GM12878 (cell line): ENCODE data around the gene GALNT16. TPM values are rescaled to one million over a fixed set of nuclear protein-coding genes. Genes with fewer than 3 reads are reported as not detected.

Source experiments
- ATAC-seq: fragments of 200-7000 bp; cut with Tn5 transposase; 3 replicates; pipeline ENCODE4 v1.9.1; 2020; ENCODE audit warnings: mild to moderate bottlenecking, moderate library complexity
- BruUV-seq: library from RNA; stranded (reverse); fragments of 400-500 nt; replicated peaks from 2 replicates; lab custom pipeline; 2021; lab: Mats Ljungman, UMichigan
- CTCF ChIA-PET: fragments of 300-600 bp; sonication (Branson Sonifier 250); formaldehyde crosslinking; extraction: SDS; loops from one replicate; lab custom pipeline; 2021; ENCODE audit warnings: inconsistent platforms; lab: Yijun Ruan, JAX
- POLR2A ChIA-PET: fragments of 350-600 bp; formaldehyde crosslinking; extraction: SDS; loops from one replicate; lab custom pipeline; 2021; ENCODE audit warnings: inconsistent platforms; lab: Charles Lee
- RAD21 ChIA-PET: fragments of 300-600 bp; sonication (Branson Sonifier 250); formaldehyde crosslinking; loops from one replicate; lab custom pipeline; 2023; ENCODE audit warnings: antibody characterized with exemption; ENCODE audit not compliant: unreplicated experiment; lab: Charles Lee
- SMC1A ChIA-PET: fragments of 300-600 bp; sonication (Branson Sonifier 250); formaldehyde crosslinking; loops from one replicate; lab custom pipeline; 2023; ENCODE audit not compliant: unreplicated experiment, uncharacterized antibody; lab: Charles Lee
- DNase-seq: peaks from one replicate; pipeline ENCODE4 v3.0.0-alpha.2; 2011; ENCODE audit warnings: low read depth, low spot score
- FAIRE-seq: peaks from 3 replicates; lab custom pipeline; 2011; peaks lifted over from hg19 to GRCh38; lab: Jason Lieb, UNC
- H2AFZ ChIP-seq: 2 replicates; pipeline ENCODE4 v1.6.0; 2011; ENCODE audit warnings: low read depth, low read length, control low read depth; ENCODE audit not compliant: control insufficient read depth
- H3K27ac ChIP-seq: 2 replicates; pipeline ENCODE4 v1.5.1; 2011; ENCODE audit warnings: control low read depth; ENCODE audit not compliant: control insufficient read depth, insufficient read depth
- H3K27me3 ChIP-seq, 2 experiments: replicated peaks in 1 of 2; 2 replicates each; pipeline versions ENCODE4 v1.6.0 to v1.6.1; 2011; ENCODE audit warnings: low read length in 1 of 2; ENCODE audit not compliant: control insufficient read depth in 2 of 2, insufficient read depth in 2 of 2
- H3K36me3 ChIP-seq, 2 experiments: 2 replicates each; pipeline ENCODE4 v1.5.1; 2011; ENCODE audit warnings: low read length in 1 of 2; ENCODE audit not compliant: control insufficient read depth in 2 of 2, insufficient read depth in 2 of 2
- H3K4me1 ChIP-seq: 2 replicates; pipeline ENCODE4 v1.6.1; 2011; ENCODE audit warnings: mild to moderate bottlenecking, low read length, moderate library complexity, mixed read lengths; ENCODE audit not compliant: control insufficient read depth, insufficient read depth
- H3K4me2 ChIP-seq: 2 replicates; pipeline ENCODE4 v1.6.0; 2011; ENCODE audit warnings: control low read depth; ENCODE audit not compliant: control insufficient read depth, insufficient read depth
- H3K4me3 ChIP-seq: fragments of 200-600 bp; sonication (generic); 2 replicates; pipeline ENCODE4 v1.5.1; 2016
- H3K79me2 ChIP-seq: 2 replicates; pipeline ENCODE4 v1.6.0; 2011; ENCODE audit warnings: low read length; ENCODE audit not compliant: control insufficient read depth, insufficient read depth
- H3K9ac ChIP-seq: 2 replicates; pipeline ENCODE4 v1.8.0; 2011; ENCODE audit warnings: low read length, control low read depth, mixed read lengths; ENCODE audit not compliant: control insufficient read depth, insufficient read depth
- H3K9me3 ChIP-seq: replicated peaks from 3 replicates; pipeline ENCODE4 v1.5.1; 2011; ENCODE audit warnings: mild to moderate bottlenecking, low read length; ENCODE audit not compliant: control insufficient read depth, insufficient read depth
- H4K20me1 ChIP-seq: 2 replicates; pipeline ENCODE4 v1.6.0; 2011; ENCODE audit not compliant: control insufficient read depth, insufficient read depth
- ASH2L ChIP-seq: fragments of 300-600, 200-600 bp; sonication (generic); IDR thresholded peaks from 2 replicates; pipeline ENCODE4 v1.6.1; 2017; ENCODE audit warnings: low read depth, mild to moderate bottlenecking, borderline replicate concordance
- HCFC1 ChIP-seq: fragments of 150-350 bp; IDR thresholded peaks from 2 replicates; pipeline ENCODE4 v1.6.1; 2014; ENCODE audit warnings: low read length
- HDGF ChIP-seq: fragments of 450-650 bp; IDR thresholded peaks from 2 replicates; pipeline ENCODE4 v1.6.1; 2016; ENCODE audit warnings: antibody characterized with exemption
- KLF5 ChIP-seq: fragments of 450-650 bp; IDR thresholded peaks from 2 replicates; pipeline ENCODE4 v1.6.1; 2014; ENCODE audit warnings: mild to moderate bottlenecking; ENCODE audit not compliant: partially characterized antibody
- NFXL1 ChIP-seq: fragments of 450-650 bp; IDR thresholded peaks from 2 replicates; pipeline ENCODE4 v1.6.1; 2017; ENCODE audit warnings: antibody characterized with exemption, mild to moderate bottlenecking, borderline replicate concordance
- RFX5 ChIP-seq: IDR thresholded peaks from 2 replicates; pipeline ENCODE4 v1.6.1; 2011; ENCODE audit warnings: low read depth, low read length, improper control_type of control experiment
- RUNX3 ChIP-seq: IDR thresholded peaks from 2 replicates; pipeline ENCODE4 v1.6.1; 2012; ENCODE audit warnings: low read length, inconsistent platforms
- SP1 ChIP-seq: IDR thresholded peaks from one replicate; pipeline ENCODE4 v1.6.1; 2011; ENCODE audit warnings: low read depth, low read length
- SUPT20H ChIP-seq: IDR thresholded peaks from 2 replicates; pipeline ENCODE4 v1.6.1; 2011; ENCODE audit warnings: low read depth, mild to moderate bottlenecking, low read length, moderate library complexity, borderline replicate concordance; ENCODE audit not compliant: control insufficient read depth
- ZNF217 ChIP-seq: fragments of 450-650 bp; IDR thresholded peaks from 2 replicates; pipeline ENCODE4 v1.6.1; 2017; ENCODE audit warnings: antibody characterized with exemption, mild to moderate bottlenecking
- ZZZ3 ChIP-seq: IDR thresholded peaks from 2 replicates; pipeline ENCODE4 v1.6.1; 2011; ENCODE audit warnings: low read depth; ENCODE audit not compliant: control insufficient read depth, insufficient read length
- WGBS: methylation state at CpG from one replicate; pipeline ENCODE4 v1.1.6; 2016; ENCODE audit warnings: low lambda C conversion rate; ENCODE audit not compliant: insufficient replicate concordance, insufficient coverage; ENCODE audit errors: missing lambda C conversion rate; 5-methylcytosine and 5-hydroxymethylcytosine counted together
- in situ Hi-C: fragments of 300-500 bp; cut with MboI; formaldehyde crosslinking; loops from 9 replicates; pipeline ENCODE4 v1.14.3; 2018; ENCODE audit warnings: mixed read lengths
- intact Hi-C: fragments of 100-400 bp; cut with micrococcal nuclease; formaldehyde crosslinking; loops from one replicate; pipeline ENCODE4 v1.14.2; 2022; ENCODE audit not compliant: unreplicated experiment
- polyA plus RNA-seq, 11 experiments: library from polyadenylated mRNA; depleted of rRNA in 4 of 11; unstranded in 6 of 11; stranded (reverse) in 5 of 11; fragments of >200 nt; fragmentation: Nextera tagmentation in 4 of 11; fragmentation: Illumina TruSeq in 1 of 11; extraction: Ambion mirVana in 4 of 11; extraction: Trizol in 1 of 11; gene quantifications; 1 replicate in 1 of 11; 2 replicates in 10 of 11; pipeline versions ENCODE4 v1.2.1 to v1.2.3, GENCODE V29; 2011 to 2016; ENCODE audit warnings: inconsistent platforms in 2 of 11, missing spikeins in 2 of 11, low read depth in 1 of 11
- total RNA-seq, 4 experiments: library from RNA; depleted of rRNA in 3 of 4; stranded (reverse); fragments of >200 nt in 3 of 4; fragmentation: Illumina TruSeq in 1 of 4; extraction: Trizol in 1 of 4; gene quantifications; 2 replicates each; pipeline versions ENCODE4 v1.2.1 to v1.2.3, GENCODE V29; 2013 to 2021
- TF ChIP-seq, protein P1 (sequence below): IDR thresholded peaks from 2 replicates; pipeline ENCODE4 v1.6.1; 2011; ENCODE audit warnings: mild to moderate bottlenecking, low read depth, low read length, moderate library complexity; ENCODE audit not compliant: insufficient replicate concordance
- TF ChIP-seq, protein P2 (sequence below): IDR thresholded peaks from 2 replicates; pipeline ENCODE4 v1.6.1; 2012; ENCODE audit warnings: low read length, inconsistent platforms

The GALNT16 gene
- total and polyA plus RNA-seq, 10 of the 15 experiments (the other 5 are each of a cell fraction or from before 2014, with no cell fraction given), result under 0.01 to 0.08 (median 0.03) TPM; not detected in 3

DNA sequence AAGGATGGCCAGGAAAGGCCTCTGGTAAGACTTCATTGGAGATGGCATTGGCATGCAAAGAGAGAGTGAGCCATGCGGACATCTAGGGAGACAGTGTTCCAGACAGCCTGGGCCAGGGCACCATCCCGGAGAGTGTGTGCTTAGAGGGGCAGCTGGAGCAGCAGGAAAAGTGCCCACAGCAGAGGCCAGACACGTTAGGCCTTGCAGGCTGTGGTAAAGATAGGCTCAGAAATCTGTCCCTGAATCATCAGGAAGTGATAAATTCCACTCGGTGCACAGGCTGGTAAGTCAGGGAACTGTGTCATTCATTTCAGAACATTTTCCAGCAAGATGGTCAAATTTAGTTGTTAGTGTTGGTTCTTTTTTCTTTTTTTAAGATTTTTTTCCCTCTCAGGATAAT, 8.8 kb downstream of the GALNT16 start:
- H3K27ac ChIP-seq, result no peak overlapping the region
- ChIA-PET POLR2A (no interaction called here), CTCF (no interaction called here), SMC1A (interaction anchor here (1.3 kb wide), 1 partner anchor 190 kb away, joined by 3 read pairs; no protein-coding TSS in a partner anchor), RAD21 (no interaction called here)
- H3K36me3 ChIP-seq, result no peaks in the 10 kb centered on the region
- TF ChIP-seq RUNX3 (no peak), SUPT20H (no peak), ASH2L (no peak), NFXL1 (no peak), HDGF (no peak), RFX5 (no peak), KLF5 (no peak), SP1 (no peak), HCFC1 (no peak), ZZZ3 (no peak), ZNF217 (no peak)
- TF ChIP-seq, protein P1, sequence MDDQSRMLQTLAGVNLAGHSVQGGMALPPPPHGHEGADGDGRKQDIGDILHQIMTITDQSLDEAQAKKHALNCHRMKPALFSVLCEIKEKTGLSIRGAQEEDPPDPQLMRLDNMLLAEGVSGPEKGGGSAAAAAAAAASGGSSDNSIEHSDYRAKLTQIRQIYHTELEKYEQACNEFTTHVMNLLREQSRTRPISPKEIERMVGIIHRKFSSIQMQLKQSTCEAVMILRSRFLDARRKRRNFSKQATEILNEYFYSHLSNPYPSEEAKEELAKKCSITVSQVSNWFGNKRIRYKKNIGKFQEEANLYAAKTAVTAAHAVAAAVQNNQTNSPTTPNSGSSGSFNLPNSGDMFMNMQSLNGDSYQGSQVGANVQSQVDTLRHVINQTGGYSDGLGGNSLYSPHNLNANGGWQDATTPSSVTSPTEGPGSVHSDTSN, result no peak
- TF ChIP-seq, protein P2, sequence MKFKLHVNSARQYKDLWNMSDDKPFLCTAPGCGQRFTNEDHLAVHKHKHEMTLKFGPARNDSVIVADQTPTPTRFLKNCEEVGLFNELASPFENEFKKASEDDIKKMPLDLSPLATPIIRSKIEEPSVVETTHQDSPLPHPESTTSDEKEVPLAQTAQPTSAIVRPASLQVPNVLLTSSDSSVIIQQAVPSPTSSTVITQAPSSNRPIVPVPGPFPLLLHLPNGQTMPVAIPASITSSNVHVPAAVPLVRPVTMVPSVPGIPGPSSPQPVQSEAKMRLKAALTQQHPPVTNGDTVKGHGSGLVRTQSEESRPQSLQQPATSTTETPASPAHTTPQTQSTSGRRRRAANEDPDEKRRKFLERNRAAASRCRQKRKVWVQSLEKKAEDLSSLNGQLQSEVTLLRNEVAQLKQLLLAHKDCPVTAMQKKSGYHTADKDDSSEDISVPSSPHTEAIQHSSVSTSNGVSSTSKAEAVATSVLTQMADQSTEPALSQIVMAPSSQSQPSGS, result no peak
- peaks cover 2 to 5% of the 10 kb centered on the region in 2 experiments for H3K27me3 ChIP-seq
- intact Hi-C loops (no loop called here), in situ Hi-C loops (no loop called here)
- BruUV-seq, result no TSS peak
- no peak overlapping the region for H3K9ac ChIP-seq
- no peak for ATAC-seq
- H3K4me3 ChIP-seq, result no peak overlapping the region
- H3K9me3 ChIP-seq, result no peaks in the 10 kb centered on the region
- no peak overlapping the region for H3K4me2 ChIP-seq
- no peak overlapping the region for H2AFZ ChIP-seq
- 55% methylated on average over 4 of the region's 4 CpGs for WGBS
- H4K20me1 ChIP-seq, result no peaks in the 10 kb centered on the region
- DNase-seq, result no peak
- H3K4me1 ChIP-seq, result no peaks in the 10 kb centered on the region
- H3K79me2 ChIP-seq, result no peaks in the 10 kb centered on the region
- FAIRE-seq, result no peak
